Measurements from ENCODE around the gene NUDT22. TPM values are rescaled to one million over a fixed set of nuclear protein-coding genes. Genes with fewer than 3 reads are reported as not detected.

NUDT22 gene
- total and polyA plus RNA-seq, 4 donors = 20.3 to 41.3 (median 32.9) TPM

GRCh38 chr11:64251016-64251752 lies 25.1 kb downstream of the NUDT22 start, which contains the start of gene PLCB3:
TSS of gene PLCB3 (plus strand) at chr11:64251530. CDS start at chr11:64251650, 120 bp downstream.
- peak within 1 kb of the TSS; percentile 53 for H3K4me3 ChIP-seq (ENCODE audit: low read depth, low read length)
- H3K4me1 ChIP-seq (ENCODE audit: control insufficient read depth, insufficient read depth, low read length) = peaks cover 54% of the 10 kb centered on the region
- DNase-seq (ENCODE audit: low read depth in 4 of 6, low spot score in 6 of 6) = peak in 1 of 6 donors; percentile 65
- peak within 1 kb of the TSS; percentile 29 for H3K27ac ChIP-seq (ENCODE audit: low read depth, low read length)
- under 1% methylated on average over 75 of the region's 75 CpGs for WGBS (ENCODE audit: insufficient coverage)
- H3K27me3 ChIP-seq (ENCODE audit: control insufficient read depth, insufficient read depth, low read length) = peaks cover 6% of the 10 kb centered on the region
- peaks cover 21% of the 10 kb centered on the region for H3K36me3 ChIP-seq (ENCODE audit: control insufficient read depth, insufficient read depth, low read length)
- no peaks in the 10 kb centered on the region for H3K9me3 ChIP-seq (ENCODE audit: control insufficient read depth, insufficient read depth, low read length)

- Histone ChIP-seq H3K27ac (ENCODE audit: low read depth, low read length) (peak overlapping the region; percentile 29), H3K4me1 (ENCODE audit: control insufficient read depth, insufficient read depth, low read length) (peaks cover 54% of the 10 kb centered on the region), H3K4me3 (ENCODE audit: low read depth, low read length) (peak overlapping the region; percentile 53), H3K36me3 (ENCODE audit: control insufficient read depth, insufficient read depth, low read length) (peaks cover 26% of the 10 kb centered on the region), H3K9me3 (ENCODE audit: control insufficient read depth, insufficient read depth, low read length) (no peaks in the 10 kb centered on the region), H3K27me3 (ENCODE audit: control insufficient read depth, insufficient read depth, low read length) (peaks cover 6% of the 10 kb centered on the region)
- DNase-seq (ENCODE audit: low read depth in 4 of 6, low spot score in 6 of 6) = no peak
- under 1% methylated on average over 18 of the region's 18 CpGs for WGBS (ENCODE audit: insufficient coverage)
These were observed 25.6 kb downstream of the NUDT22 start for GRCh38 chr11:64251753-64252002.

- DNase-seq (ENCODE audit: low read depth in 4 of 6, low spot score in 6 of 6) = peak in 1 of 6 donors; percentile 59
- WGBS (ENCODE audit: insufficient coverage) = 13% methylated on average over 14 of the region's 23 CpGs
- peak overlapping the region; percentile 53 for H3K4me3 ChIP-seq (ENCODE audit: low read depth, low read length)
- no peaks in the 10 kb centered on the region for H3K9me3 ChIP-seq (ENCODE audit: control insufficient read depth, insufficient read depth, low read length)
- H3K4me1 ChIP-seq (ENCODE audit: control insufficient read depth, insufficient read depth, low read length) = peaks cover 49% of the 10 kb centered on the region
- H3K27me3 ChIP-seq (ENCODE audit: control insufficient read depth, insufficient read depth, low read length) = peaks cover 6% of the 10 kb centered on the region
- peaks cover 29% of the 10 kb centered on the region for H3K36me3 ChIP-seq (ENCODE audit: control insufficient read depth, insufficient read depth, low read length)
- peak overlapping the region; percentile 29 for H3K27ac ChIP-seq (ENCODE audit: low read depth, low read length)
These were observed 26.2 kb downstream of the NUDT22 start for GRCh38 chr11:64252003-64252872.

GRCh38 chr11:64253043-64253442 lies 27.0 kb downstream of the NUDT22 start:
- DNase-seq (ENCODE audit: low read depth in 4 of 6, low spot score in 6 of 6) = no peak
- Histone ChIP-seq H3K9me3 (ENCODE audit: control insufficient read depth, insufficient read depth, low read length) (no peaks in the 10 kb centered on the region), H3K4me3 (ENCODE audit: low read depth, low read length) (no peak overlapping the region), H3K27me3 (ENCODE audit: control insufficient read depth, insufficient read depth, low read length) (peaks cover 6% of the 10 kb centered on the region), H3K36me3 (ENCODE audit: control insufficient read depth, insufficient read depth, low read length) (peaks cover 34% of the 10 kb centered on the region), H3K4me1 (ENCODE audit: control insufficient read depth, insufficient read depth, low read length) (peaks cover 43% of the 10 kb centered on the region), H3K27ac (ENCODE audit: low read depth, low read length) (no peak overlapping the region)
- WGBS (ENCODE audit: insufficient coverage) = 83% methylated on average over 8 of the region's 8 CpGs

GRCh38 chr11:64253481-64253880 lies 27.4 kb downstream of the NUDT22 start:
- H3K9me3 ChIP-seq (ENCODE audit: control insufficient read depth, insufficient read depth, low read length) = no peaks in the 10 kb centered on the region
- peaks cover 38% of the 10 kb centered on the region for H3K36me3 ChIP-seq (ENCODE audit: control insufficient read depth, insufficient read depth, low read length)
- peaks cover 43% of the 10 kb centered on the region for H3K4me1 ChIP-seq (ENCODE audit: control insufficient read depth, insufficient read depth, low read length)
- peaks cover 6% of the 10 kb centered on the region for H3K27me3 ChIP-seq (ENCODE audit: control insufficient read depth, insufficient read depth, low read length)
- WGBS (ENCODE audit: insufficient coverage) = 34% methylated on average over 4 of the region's 5 CpGs
- no peak overlapping the region for H3K27ac ChIP-seq (ENCODE audit: low read depth, low read length)
- DNase-seq (ENCODE audit: low read depth in 4 of 6, low spot score in 6 of 6) = peak in 1 of 6 donors; percentile 74
- H3K4me3 ChIP-seq (ENCODE audit: low read depth, low read length) = no peak overlapping the region

GRCh38 chr11:64254326-64254725 lies 28.3 kb downstream of the NUDT22 start:
- no peak for DNase-seq (ENCODE audit: low read depth in 4 of 6, low spot score in 6 of 6)
- H3K27ac ChIP-seq (ENCODE audit: low read depth, low read length) = no peak overlapping the region
- peaks cover 46% of the 10 kb centered on the region for H3K36me3 ChIP-seq (ENCODE audit: control insufficient read depth, insufficient read depth, low read length)
- no peaks in the 10 kb centered on the region for H3K9me3 ChIP-seq (ENCODE audit: control insufficient read depth, insufficient read depth, low read length)
- no peak overlapping the region for H3K4me3 ChIP-seq (ENCODE audit: low read depth, low read length)
- peaks cover 43% of the 10 kb centered on the region for H3K4me1 ChIP-seq (ENCODE audit: control insufficient read depth, insufficient read depth, low read length)
- WGBS (ENCODE audit: insufficient coverage) = 96% methylated on average over 7 of the region's 7 CpGs
- H3K27me3 ChIP-seq (ENCODE audit: control insufficient read depth, insufficient read depth, low read length) = peaks cover 6% of the 10 kb centered on the region

GRCh38 chr11:64255135-64256128 lies 29.4 kb downstream of the NUDT22 start:
- Histone ChIP-seq H3K27me3 (ENCODE audit: control insufficient read depth, insufficient read depth, low read length) (peaks cover 5% of the 10 kb centered on the region), H3K27ac (ENCODE audit: low read depth, low read length) (no peak overlapping the region), H3K4me1 (ENCODE audit: control insufficient read depth, insufficient read depth, low read length) (peaks cover 38% of the 10 kb centered on the region), H3K4me3 (ENCODE audit: low read depth, low read length) (no peak overlapping the region), H3K9me3 (ENCODE audit: control insufficient read depth, insufficient read depth, low read length) (no peaks in the 10 kb centered on the region), H3K36me3 (ENCODE audit: control insufficient read depth, insufficient read depth, low read length) (peaks cover 57% of the 10 kb centered on the region)
- 95% methylated on average over 33 of the region's 35 CpGs for WGBS (ENCODE audit: insufficient coverage)
- no peak for DNase-seq (ENCODE audit: low read depth in 4 of 6, low spot score in 6 of 6)

- H3K9me3 ChIP-seq (ENCODE audit: control insufficient read depth, insufficient read depth, low read length) = no peaks in the 10 kb centered on the region
- H3K4me3 ChIP-seq (ENCODE audit: low read depth, low read length) = no peak overlapping the region
- H3K36me3 ChIP-seq (ENCODE audit: control insufficient read depth, insufficient read depth, low read length) = peaks cover 60% of the 10 kb centered on the region
- DNase-seq (ENCODE audit: low read depth in 4 of 6, low spot score in 6 of 6) = no peak
- H3K4me1 ChIP-seq (ENCODE audit: control insufficient read depth, insufficient read depth, low read length) = peaks cover 30% of the 10 kb centered on the region
- H3K27ac ChIP-seq (ENCODE audit: low read depth, low read length) = no peak overlapping the region
- WGBS (ENCODE audit: insufficient coverage) = 95% methylated on average over 15 of the region's 15 CpGs
- H3K27me3 ChIP-seq (ENCODE audit: control insufficient read depth, insufficient read depth, low read length) = no peaks in the 10 kb centered on the region
These were observed 30.2 kb downstream of the NUDT22 start for GRCh38 chr11:64256300-64256699.

- no peak for DNase-seq (ENCODE audit: low read depth in 4 of 6, low spot score in 6 of 6)
- Histone ChIP-seq H3K4me3 (ENCODE audit: low read depth, low read length) (no peak overlapping the region), H3K27me3 (ENCODE audit: control insufficient read depth, insufficient read depth, low read length) (no peaks in the 10 kb centered on the region), H3K36me3 (ENCODE audit: control insufficient read depth, insufficient read depth, low read length) (peaks cover 80% of the 10 kb centered on the region), H3K4me1 (ENCODE audit: control insufficient read depth, insufficient read depth, low read length) (peaks cover 11% of the 10 kb centered on the region), H3K9me3 (ENCODE audit: control insufficient read depth, insufficient read depth, low read length) (no peaks in the 10 kb centered on the region), H3K27ac (ENCODE audit: low read depth, low read length) (no peak overlapping the region)
- 89% methylated on average over 21 of the region's 24 CpGs for WGBS (ENCODE audit: insufficient coverage)
These were observed 32.3 kb downstream of the NUDT22 start for GRCh38 chr11:64258356-64258755.
